ENCODE results near the gene LRIG2. TPM values are rescaled to one million over a fixed set of nuclear protein-coding genes. Genes with fewer than 3 reads are reported as not detected.

LRIG2 gene
- total and polyA plus RNA-seq, 2 experiments from 2014 or later: 10.0 to 40.4 TPM

GRCh38 chr1:113096493-113096892 lies 23.5 kb downstream of the LRIG2 start:
- Mint-ChIP-seq H3K4me1 (no peaks in the 10 kb centered on the region), H3K9me3 (no peaks in the 10 kb centered on the region), H3K27me3 (ENCODE audit: insufficient read depth, low read depth, poor library complexity) (no peaks in the 10 kb centered on the region), H3K4me3 (no peak overlapping the region), H3K36me3 (ENCODE audit: low read depth) (peaks cover 82% of the 10 kb centered on the region), H3K27ac (no peak overlapping the region)
- Histone ChIP-seq H3K4me3 (no peak overlapping the region), H3K4me1 (ENCODE audit: insufficient read depth) (no peaks in the 10 kb centered on the region), H2AFZ (no peak overlapping the region), H4K20me1 (replicated peaks; ENCODE audit: insufficient read depth) (peaks cover 11% of the 10 kb centered on the region; the same call in 1 of the 2 replicates), H3K36me3 (ENCODE audit: insufficient read depth) (peaks cover 92% of the 10 kb centered on the region), H3K9me2 (ENCODE audit: insufficient read depth) (no peaks in the 10 kb centered on the region), H3F3A (replicated peaks; ENCODE audit: low read depth) (peaks cover 6% of the 10 kb centered on the region; the same call in 1 of the 2 replicates), H3K27me3 (ENCODE audit: insufficient read depth) (no peaks in the 10 kb centered on the region), H3K79me2 (replicated peaks; ENCODE audit: insufficient read depth) (peaks cover 17% of the 10 kb centered on the region), H3K4me2 (no peak overlapping the region), H3K27ac (ENCODE audit: low read depth) (no peak overlapping the region)
- DNase-seq (ENCODE audit: low spot score) (no peak), ATAC-seq (no peak)
- no peak for TF ChIP-seq ZNF114 (CRISPR knock-in tag; IDR thresholded peaks at IDR 0.05)
- no peak for TF ChIP-seq REST (IDR thresholded peaks at IDR 0.05; ENCODE audit: unreplicated experiment)
- no peak for TF ChIP-seq CTCF (conservative IDR thresholded peaks at IDR 0.05; ENCODE audit: low read depth in 2 of 2)
- TF ChIP-seq CREB1 (CRISPR knock-in tag; IDR thresholded peaks at IDR 0.05; ENCODE audit: low read depth): no peak
- no peak for TF ChIP-seq ZNF331 (CRISPR knock-in tag; IDR thresholded peaks at IDR 0.05; ENCODE audit: low read depth)
- TF ChIP-seq EZH2 (IDR thresholded peaks at IDR 0.05; ENCODE audit: low read depth, unreplicated experiment): no peak
- TF ChIP-seq EZH2phosphoT487 (IDR thresholded peaks at IDR 0.05; ENCODE audit: unreplicated experiment): no peak
- TF ChIP-seq STAT1 (IDR thresholded peaks at IDR 0.05; ENCODE audit: unreplicated experiment): no peak
- no peak for TF ChIP-seq JUNB (IDR thresholded peaks at IDR 0.05; ENCODE audit: unreplicated experiment)
- TF ChIP-seq POLR2AphosphoS5 (IDR thresholded peaks at IDR 0.05; ENCODE audit: low read depth): no peak
- TF ChIP-seq ZNF462 (CRISPR knock-in tag; IDR thresholded peaks at IDR 0.05): no peak
- TF ChIP-seq ETS1 (IDR thresholded peaks at IDR 0.05): no peak
- no peak for TF ChIP-seq NANOG (IDR thresholded peaks at IDR 0.05; ENCODE audit: borderline replicate concordance)
